ENCODE data around the gene PRR23C. TPM values are rescaled to one million over a fixed set of nuclear protein-coding genes. Genes with fewer than 3 reads are reported as not detected.

PRR23C gene
- polyA plus RNA-seq (2013, experiment 1 of 2): not detected
- polyA plus RNA-seq (2013, experiment 2 of 2): not detected

- WGBS, 2 experiments (ENCODE audit: insufficient coverage in 2 of 2): 94 to 97% methylated on average over 54 to 76 of the region's 77 CpGs
Observed at GRCh38 chr3:139044366-139045210, at the start of gene PRR23C. Gene PRR23C, minus strand, starts transcription at chr3:139044892. Its CDS starts 272 bp downstream, at chr3:139044620.

DNA sequence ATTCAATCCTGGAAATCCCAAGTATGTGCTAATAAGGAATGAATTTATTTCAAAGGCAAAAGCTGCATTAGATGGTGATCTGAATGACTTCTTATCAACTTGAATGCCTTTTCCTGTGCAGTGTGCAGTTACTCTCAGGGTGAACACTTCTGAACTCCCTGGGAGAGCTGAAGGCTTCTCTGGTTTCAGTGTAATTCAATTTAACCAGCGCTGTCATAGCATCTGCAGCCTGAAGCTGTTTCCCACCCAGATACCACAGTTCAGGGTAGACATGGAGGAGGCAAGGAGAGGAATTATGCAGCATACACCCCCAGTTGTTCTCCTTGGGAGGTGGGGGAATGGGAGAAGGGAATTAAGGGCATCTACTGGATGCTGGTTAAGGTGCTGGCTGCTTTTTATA lies 49.1 kb upstream of the PRR23C start:
- no peaks in the 10 kb centered on the region for H3K9me3 ChIP-seq (ENCODE audit: control insufficient read depth, low read length)
- no peak overlapping the region for H3K27ac ChIP-seq (ENCODE audit: low read depth, low read length, severe bottlenecking)
- H3K36me3 ChIP-seq (ENCODE audit: control insufficient read depth, insufficient read depth, low read length): no peaks in the 10 kb centered on the region
- H3K4me3 ChIP-seq (ENCODE audit: extremely low read depth, insufficient read depth, low read length, poor library complexity, severe bottlenecking): no peak overlapping the region
- no peaks in the 10 kb centered on the region for H3K4me1 ChIP-seq (ENCODE audit: control insufficient read depth, insufficient read depth, low read length, poor library complexity, severe bottlenecking)
- WGBS, 2 experiments (ENCODE audit: insufficient coverage in 2 of 2): no CpG with 5 or more reads among the region's 1 CpG

More at GRCh38 chr3:139044366-139045210, at the start of gene PRR23C:
- H3K9me3 ChIP-seq (ENCODE audit: control insufficient read depth, low read length): no peaks in the 10 kb centered on the region
- no peak within 1 kb of the TSS for H3K4me3 ChIP-seq (ENCODE audit: extremely low read depth, insufficient read depth, low read length, poor library complexity, severe bottlenecking)
- H3K27ac ChIP-seq (ENCODE audit: low read depth, low read length, severe bottlenecking): no peak within 1 kb of the TSS
- H3K36me3 ChIP-seq (ENCODE audit: control insufficient read depth, insufficient read depth, low read length): no peaks in the 10 kb centered on the region
- H3K4me1 ChIP-seq (ENCODE audit: control insufficient read depth, insufficient read depth, low read length, poor library complexity, severe bottlenecking): no peaks in the 10 kb centered on the region

DNA sequence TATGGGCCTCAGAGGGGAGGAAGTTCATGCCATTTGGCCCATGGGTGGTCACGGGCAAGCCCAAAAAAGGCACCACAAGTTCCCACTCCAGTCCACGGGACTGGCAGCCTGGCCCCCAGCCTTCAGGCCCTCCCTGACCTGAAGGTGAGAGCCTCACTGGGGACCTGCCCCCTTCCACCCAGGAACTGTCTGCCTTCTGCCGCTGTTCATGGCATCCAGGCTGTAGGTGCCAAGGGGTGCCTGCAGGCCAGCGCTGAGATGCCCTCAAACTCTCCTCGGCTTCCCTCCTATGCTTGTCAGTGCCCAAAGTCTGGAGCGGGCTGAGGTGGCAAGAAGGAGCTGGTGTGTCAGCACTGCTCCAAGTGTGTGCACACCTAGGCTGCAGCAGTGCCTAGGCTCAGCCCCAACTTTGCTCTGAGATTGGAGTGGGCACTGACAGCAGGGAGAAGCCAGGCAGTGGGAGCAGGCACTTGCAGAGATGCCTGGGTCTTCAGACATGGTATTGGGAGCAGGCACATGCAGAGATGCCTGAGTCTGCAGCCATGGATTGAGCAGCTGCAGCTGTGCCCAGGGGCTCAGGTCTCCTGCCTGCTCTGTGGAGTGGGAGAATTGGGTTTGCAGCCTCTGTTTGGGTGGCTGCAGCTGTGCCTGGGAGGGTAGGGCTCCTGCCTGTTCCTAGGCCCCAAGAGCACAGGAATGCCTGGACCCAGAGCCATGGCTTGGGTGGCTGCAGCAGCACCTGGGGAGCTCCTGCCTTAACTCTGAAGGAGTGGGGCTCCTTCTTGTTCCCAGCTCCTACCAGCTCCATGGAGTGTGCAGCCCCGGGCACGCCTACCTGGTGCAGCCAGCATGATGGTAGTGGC lies 44.0 kb upstream of the PRR23C start:
- H3K9me3 ChIP-seq (ENCODE audit: control insufficient read depth, low read length): no peaks in the 10 kb centered on the region
- WGBS, 2 experiments (ENCODE audit: insufficient coverage in 2 of 2): 75 to 93% methylated on average over 5 to 7 of the region's 8 CpGs

GRCh38 chr3:139087621-139088020 lies 42.9 kb upstream of the PRR23C start:
- H3K4me3 ChIP-seq (ENCODE audit: extremely low read depth, insufficient read depth, low read length, poor library complexity, severe bottlenecking): no peak overlapping the region
- WGBS, 2 experiments (ENCODE audit: insufficient coverage in 2 of 2): 80 to 94% methylated on average over 2 of the region's 4 CpGs
- no peaks in the 10 kb centered on the region for H3K4me1 ChIP-seq (ENCODE audit: control insufficient read depth, insufficient read depth, low read length, poor library complexity, severe bottlenecking)
- no peak overlapping the region for H3K27ac ChIP-seq (ENCODE audit: low read depth, low read length, severe bottlenecking)
- H3K36me3 ChIP-seq (ENCODE audit: control insufficient read depth, insufficient read depth, low read length): no peaks in the 10 kb centered on the region
- no peaks in the 10 kb centered on the region for H3K9me3 ChIP-seq (ENCODE audit: control insufficient read depth, low read length)

More for the DNA sequence above, 44.0 kb upstream of the PRR23C start:
- Histone ChIP-seq H3K4me1 (ENCODE audit: control insufficient read depth, insufficient read depth, low read length, poor library complexity, severe bottlenecking) (no peaks in the 10 kb centered on the region), H3K27ac (ENCODE audit: low read depth, low read length, severe bottlenecking) (no peak overlapping the region), H3K4me3 (ENCODE audit: extremely low read depth, insufficient read depth, low read length, poor library complexity, severe bottlenecking) (no peak overlapping the region), H3K36me3 (ENCODE audit: control insufficient read depth, insufficient read depth, low read length) (no peaks in the 10 kb centered on the region)

GRCh38 chr3:139084176-139084575 lies 39.5 kb upstream of the PRR23C start:
- Histone ChIP-seq H3K9me3 (ENCODE audit: control insufficient read depth, low read length) (no peaks in the 10 kb centered on the region), H3K4me3 (ENCODE audit: extremely low read depth, insufficient read depth, low read length, poor library complexity, severe bottlenecking) (no peak overlapping the region), H3K4me1 (ENCODE audit: control insufficient read depth, insufficient read depth, low read length, poor library complexity, severe bottlenecking) (no peaks in the 10 kb centered on the region), H3K36me3 (ENCODE audit: control insufficient read depth, insufficient read depth, low read length) (no peaks in the 10 kb centered on the region), H3K27ac (ENCODE audit: low read depth, low read length, severe bottlenecking) (no peak overlapping the region)

- WGBS, 2 experiments (ENCODE audit: insufficient coverage in 2 of 2): no CpG with 5 or more reads among the region's 2 CpGs
- no peaks in the 10 kb centered on the region for H3K4me1 ChIP-seq (ENCODE audit: control insufficient read depth, insufficient read depth, low read length, poor library complexity, severe bottlenecking)
Observed at GRCh38 chr3:139074565-139075115, 29.9 kb upstream of the PRR23C start.

GRCh38 chr3:139062918-139063317 lies 18.2 kb upstream of the PRR23C start:
- no peaks in the 10 kb centered on the region for H3K36me3 ChIP-seq (ENCODE audit: control insufficient read depth, insufficient read depth, low read length)
- H3K27ac ChIP-seq (ENCODE audit: low read depth, low read length, severe bottlenecking): no peak overlapping the region
- H3K4me3 ChIP-seq (ENCODE audit: extremely low read depth, insufficient read depth, low read length, poor library complexity, severe bottlenecking): no peak overlapping the region
- no CpG with 5 or more reads among the region's 1 CpG for WGBS, 2 experiments (ENCODE audit: insufficient coverage in 2 of 2)
- no peaks in the 10 kb centered on the region for H3K4me1 ChIP-seq (ENCODE audit: control insufficient read depth, insufficient read depth, low read length, poor library complexity, severe bottlenecking)
- H3K9me3 ChIP-seq (ENCODE audit: control insufficient read depth, low read length): no peaks in the 10 kb centered on the region

More at GRCh38 chr3:139074565-139075115, 29.9 kb upstream of the PRR23C start:
- no peaks in the 10 kb centered on the region for H3K36me3 ChIP-seq (ENCODE audit: control insufficient read depth, insufficient read depth, low read length)
- H3K9me3 ChIP-seq (ENCODE audit: control insufficient read depth, low read length): no peaks in the 10 kb centered on the region
- H3K4me3 ChIP-seq (ENCODE audit: extremely low read depth, insufficient read depth, low read length, poor library complexity, severe bottlenecking): no peak overlapping the region
- H3K27ac ChIP-seq (ENCODE audit: low read depth, low read length, severe bottlenecking): no peak overlapping the region

- H3K27ac ChIP-seq (ENCODE audit: low read depth, low read length, severe bottlenecking): no peak overlapping the region
- H3K36me3 ChIP-seq (ENCODE audit: control insufficient read depth, insufficient read depth, low read length): no peaks in the 10 kb centered on the region
- H3K9me3 ChIP-seq (ENCODE audit: control insufficient read depth, low read length): peaks cover 5% of the 10 kb centered on the region
- H3K4me1 ChIP-seq (ENCODE audit: control insufficient read depth, insufficient read depth, low read length, poor library complexity, severe bottlenecking): no peaks in the 10 kb centered on the region
- H3K4me3 ChIP-seq (ENCODE audit: extremely low read depth, insufficient read depth, low read length, poor library complexity, severe bottlenecking): no peak overlapping the region
- WGBS, 2 experiments (ENCODE audit: insufficient coverage in 2 of 2): 83% methylated on average over 1 of the region's 2 CpGs; no CpG with 5 or more reads in 1 of the 2 experiments
Observed at GRCh38 chr3:139052802-139053600, 8.3 kb upstream of the PRR23C start.

- no peaks in the 10 kb centered on the region for H3K9me3 ChIP-seq (ENCODE audit: control insufficient read depth, low read length)
- no peaks in the 10 kb centered on the region for H3K36me3 ChIP-seq (ENCODE audit: control insufficient read depth, insufficient read depth, low read length)
- H3K4me1 ChIP-seq (ENCODE audit: control insufficient read depth, insufficient read depth, low read length, poor library complexity, severe bottlenecking): no peaks in the 10 kb centered on the region
- 95 to 97% methylated on average over 47 to 50 of the region's 50 CpGs for WGBS, 2 experiments (ENCODE audit: insufficient coverage in 2 of 2)
- no peak overlapping the region for H3K27ac ChIP-seq (ENCODE audit: low read depth, low read length, severe bottlenecking)
- H3K4me3 ChIP-seq (ENCODE audit: extremely low read depth, insufficient read depth, low read length, poor library complexity, severe bottlenecking): no peak overlapping the region
Observed at GRCh38 chr3:139043554-139044365, 932 bp downstream of the PRR23C start.
